Left ventricle myocardium inferior (tissue), 1 donor: Measurements from ENCODE around the gene BRD3. TPM values are rescaled to one million over a fixed set of nuclear protein-coding genes. Genes with fewer than 3 reads are reported as not detected.

Experiments used
- DNase-seq: peaks from one replicate; pipeline ENCODE4 v3.0.0-alpha.2; 2020
- H3K27ac ChIP-seq: fragments of 200-600 bp; replicated peaks from 2 replicates; pipeline ENCODE4 v1.8.0; 2021
- H3K27me3 ChIP-seq: fragments of 200-600 bp; 2 replicates; pipeline ENCODE4 v1.8.0; 2021; ENCODE audit warnings: low read depth
- H3K36me3 ChIP-seq: fragments of 200-600 bp; 2 replicates; pipeline ENCODE4 v1.8.0; 2021
- H3K4me1 ChIP-seq: fragments of 200-600 bp; 2 replicates; pipeline ENCODE4 v1.8.0; 2021
- H3K4me3 ChIP-seq: fragments of 200-600 bp; 2 replicates; pipeline ENCODE4 v1.8.0; 2021; ENCODE audit warnings: mild to moderate bottlenecking, moderate library complexity
- H3K9me3 ChIP-seq: fragments of 200-600 bp; replicated peaks from 2 replicates; pipeline ENCODE4 v1.8.0; 2021
- CTCF ChIP-seq: fragments of 200-600 bp; IDR thresholded peaks from 2 replicates; pipeline ENCODE4 v1.8.0; 2021; ENCODE audit warnings: antibody characterized with exemption, mild to moderate bottlenecking, borderline replicate concordance
- intact Hi-C: fragments of 100-400 bp; cut with micrococcal nuclease; formaldehyde crosslinking; loops from one replicate; pipeline ENCODE4 v1.11.0; 2022
- total RNA-seq: library from RNA; stranded (reverse); fragmentation: NEBNext Ultra II Directional; extraction: Animal tissue kit (Norgen Biotek cat#: 25700); gene quantifications from one replicate; pipeline ENCODE4 v1.2.1, GENCODE V29; 2021
- donor health status: DM: no; HTN: yes; CAD: no; lungs with severe emphysema.

The BRD3 gene
- total RNA-seq, 1 donor from 2014 or later = 24.7 TPM

- Histone ChIP-seq H3K27me3 (no peaks in the 10 kb centered on the region), H3K4me1 (peaks cover 63% of the 10 kb centered on the region), H3K36me3 (no peaks in the 10 kb centered on the region), H3K27ac (peak overlapping the region; percentile 100), H3K4me3 (peak overlapping the region; percentile 88), H3K9me3 (no peaks in the 10 kb centered on the region)
- no peak for TF ChIP-seq CTCF
- intact Hi-C loops = no loop called here
- no peak for DNase-seq
Measured at GRCh38 chr9:134065612-134066419, 2.0 kb downstream of the BRD3 start.

GRCh38 chr9:134064711-134065110 lies 3.1 kb downstream of the BRD3 start:
- intact Hi-C loops = no loop called here
- H3K9me3 ChIP-seq = no peaks in the 10 kb centered on the region
- peaks cover 70% of the 10 kb centered on the region for H3K4me1 ChIP-seq
- no peak overlapping the region for H3K4me3 ChIP-seq
- TF ChIP-seq CTCF = no peak
- H3K36me3 ChIP-seq = no peaks in the 10 kb centered on the region
- DNase-seq = no peak
- no peak overlapping the region for H3K27ac ChIP-seq
- no peaks in the 10 kb centered on the region for H3K27me3 ChIP-seq

GRCh38 chr9:134063571-134064450 lies 4.0 kb downstream of the BRD3 start:
- DNase-seq = no peak
- no peak overlapping the region for H3K4me3 ChIP-seq
- no peak overlapping the region for H3K27ac ChIP-seq
- H3K4me1 ChIP-seq = peaks cover 79% of the 10 kb centered on the region
- intact Hi-C loops = no loop called here
- no peak for TF ChIP-seq CTCF
- no peaks in the 10 kb centered on the region for H3K36me3 ChIP-seq
- H3K27me3 ChIP-seq = no peaks in the 10 kb centered on the region
- no peaks in the 10 kb centered on the region for H3K9me3 ChIP-seq

- peak; percentile 13 for DNase-seq
- H3K27ac ChIP-seq = no peak overlapping the region
- H3K36me3 ChIP-seq = no peaks in the 10 kb centered on the region
- intact Hi-C loops = no loop called here
- no peaks in the 10 kb centered on the region for H3K27me3 ChIP-seq
- H3K4me3 ChIP-seq = no peak overlapping the region
- H3K9me3 ChIP-seq = no peaks in the 10 kb centered on the region
- no peak for TF ChIP-seq CTCF
- H3K4me1 ChIP-seq = peaks cover 84% of the 10 kb centered on the region
Measured at GRCh38 chr9:134063088-134063570, 4.7 kb downstream of the BRD3 start.

- Histone ChIP-seq H3K4me3 (no peak overlapping the region), H3K27me3 (no peaks in the 10 kb centered on the region), H3K4me1 (peaks cover 89% of the 10 kb centered on the region), H3K27ac (no peak overlapping the region), H3K36me3 (no peaks in the 10 kb centered on the region), H3K9me3 (no peaks in the 10 kb centered on the region)
- intact Hi-C loops = no loop called here
- no peak for TF ChIP-seq CTCF
- peak; percentile 13 for DNase-seq
Measured at GRCh38 chr9:134062461-134063087, 5.3 kb downstream of the BRD3 start.
